Erythroblast (primary cell): ENCODE measurements around the gene ST3GAL2.
"Not testable (repeated sequence)": the region's sequence is repeated elsewhere in the genome, so short reads cannot be mapped to it uniquely, and the experiment has no call there.

Experiments used
- DNase-seq, 2 experiments: peaks; one replicate each; lab custom pipeline; 2025; lab: John Stamatoyannopoulos, UW
- GATA1 ChIP-seq: IDR thresholded peaks from 2 replicates; pipeline ENCODE4 v1.6.1; 2011; ENCODE audit warnings: low read depth, mild to moderate bottlenecking, control low read depth, low read length, moderate library complexity
- POLR2A ChIP-seq: IDR thresholded peaks from 2 replicates; pipeline ENCODE4 v1.6.1; 2011; ENCODE audit warnings: mild to moderate bottlenecking, low read length

The ST3GAL2 gene

GRCh38 chr16:70455910-70456309 lies 17.0 kb upstream of the ST3GAL2 start:
- DNase-seq, result peak; percentile 32 to 47
- no peak for TF ChIP-seq POLR2A
- no peak for TF ChIP-seq GATA1

GRCh38 chr16:70454222-70455034 lies 15.5 kb upstream of the ST3GAL2 start, which contains the start of gene FCSK:
FCSK (plus strand) TSS chr16:70454595; CDS start chr16:70463191, 8,596 bp downstream.
- TF ChIP-seq GATA1 (no peak), POLR2A (no peak)
- peak; percentile 75 to 87 for DNase-seq

GRCh38 chr16:70453892-70454221 lies 15.0 kb upstream of the ST3GAL2 start:
- TF ChIP-seq GATA1, result no peak
- TF ChIP-seq POLR2A, result no peak
- no peak for DNase-seq

- no peak for DNase-seq
- TF ChIP-seq GATA1 (no peak), POLR2A (no peak)
Observed at GRCh38 chr16:70453117-70453891, 14.4 kb upstream of the ST3GAL2 start.

- DNase-seq, result not testable (repeated sequence)
Observed at GRCh38 chr16:70451004-70451340, 12.1 kb upstream of the ST3GAL2 start.

- not testable (repeated sequence) for DNase-seq
Observed at GRCh38 chr16:70450142-70451003, 11.5 kb upstream of the ST3GAL2 start.

GRCh38 chr16:70448075-70448474 lies 9.2 kb upstream of the ST3GAL2 start:
- TF ChIP-seq POLR2A (no peak), GATA1 (no peak)
- DNase-seq, result no peak

GRCh38 chr16:70444249-70445063 lies 5.6 kb upstream of the ST3GAL2 start:
- no peak for DNase-seq
- TF ChIP-seq POLR2A (no peak), GATA1 (no peak)

- DNase-seq, result no peak
- TF ChIP-seq POLR2A (no peak), GATA1 (no peak)
Observed at GRCh38 chr16:70442344-70442743, 3.4 kb upstream of the ST3GAL2 start.

GRCh38 chr16:70441406-70441990 lies 2.6 kb upstream of the ST3GAL2 start:
- TF ChIP-seq POLR2A (no peak), GATA1 (no peak)

GRCh38 chr16:70440009-70440692 lies 1.3 kb upstream of the ST3GAL2 start:
- TF ChIP-seq POLR2A (no peak), GATA1 (no peak)
- no peak for DNase-seq

More at GRCh38 chr16:70441406-70441990, 2.6 kb upstream of the ST3GAL2 start:
- no peak for DNase-seq

- peak in 1 of 2 experiments; percentile 72 for DNase-seq
Observed at GRCh38 chr16:70438585-70438968, 323 bp downstream of the ST3GAL2 start.

More at GRCh38 chr16:70438585-70438968, 323 bp downstream of the ST3GAL2 start:
- TF ChIP-seq GATA1 (no peak), POLR2A (no peak)
